Stimulated activated CD4-positive, alpha-beta T cell treated with anti-CD3 and anti-CD28 coated beads, Interleukin-15, amount 100 ng/mL, for 1 hour (primary cell): ENCODE results near the gene LRBA.
"Not testable (repeated sequence)": the region's sequence is repeated elsewhere in the genome, so short reads cannot be mapped to it uniquely, and the experiment has no call there.

Experiments
- DNase-seq, 2 donors: peaks; one replicate each; pipeline ENCODE4 v3.0.0-alpha.2; 2020; ENCODE audit warnings: low read depth in 1 of 2, low spot score in 1 of 2

Gene LRBA

GRCh38 chr4:150570862-150571261, 444.2 kb downstream of the LRBA start:
- DNase-seq: no peak

GRCh38 chr4:150569998-150570535, 445.0 kb downstream of the LRBA start:
- no peak for DNase-seq

- DNase-seq: no peak
These were observed 445.6 kb downstream of the LRBA start for GRCh38 chr4:150569384-150569987.

GRCh38 chr4:150567070-150567469, 448.0 kb downstream of the LRBA start:
- no peak for DNase-seq

- DNase-seq: not testable (repeated sequence)
These were observed 450.1 kb downstream of the LRBA start for GRCh38 chr4:150564967-150565366.

GRCh38 chr4:150562751-150563150, 452.3 kb downstream of the LRBA start:
- DNase-seq: no peak

GRCh38 chr4:150562250-150562649, 452.8 kb downstream of the LRBA start:
- no peak for DNase-seq

GRCh38 chr4:150561143-150561737, 453.8 kb downstream of the LRBA start:
- no peak for DNase-seq

- DNase-seq: not testable (repeated sequence)
These were observed 457.3 kb downstream of the LRBA start for GRCh38 chr4:150557811-150558210.

GRCh38 chr4:150547154-150547838, 467.8 kb downstream of the LRBA start:
- no peak for DNase-seq

- no peak for DNase-seq
These were observed 468.8 kb downstream of the LRBA start for GRCh38 chr4:150546286-150546685.

GRCh38 chr4:150543042-150543441, 472.0 kb downstream of the LRBA start:
- DNase-seq: no peak

- DNase-seq: no peak
These were observed 473.4 kb downstream of the LRBA start for GRCh38 chr4:150541681-150542080.

- DNase-seq: no peak
These were observed 474.1 kb downstream of the LRBA start for GRCh38 chr4:150540959-150541360.

GRCh38 chr4:150540536-150540935, 474.5 kb downstream of the LRBA start:
- DNase-seq: no peak

GRCh38 chr4:150537911-150538310, 477.2 kb downstream of the LRBA start:
- DNase-seq: not testable (repeated sequence)

- no peak for DNase-seq
These were observed 480.3 kb downstream of the LRBA start for GRCh38 chr4:150534818-150535217.

- no peak for DNase-seq
These were observed 481.4 kb downstream of the LRBA start for GRCh38 chr4:150533673-150534072.

GRCh38 chr4:150525321-150525868, 489.7 kb downstream of the LRBA start:
- DNase-seq: no peak

- no peak for DNase-seq
These were observed 496.5 kb downstream of the LRBA start for GRCh38 chr4:150518559-150518958.

- DNase-seq: no peak
These were observed 499.9 kb downstream of the LRBA start for GRCh38 chr4:150515135-150515534.

- no peak for DNase-seq
These were observed 500.4 kb downstream of the LRBA start for GRCh38 chr4:150514709-150515108.
